ENCODE data around the gene ERBB4.

Gene ERBB4

GRCh38 chr2:211494536-211494935 is 1044.1 kb downstream of the ERBB4 start:
- TF ChIP-seq CTCF (IDR thresholded peaks at IDR 0.05; ENCODE audit: low read depth, low read length) = no peak
- no peak overlapping the region for H3K4me3 ChIP-seq (replicated peaks in 1 of 2; ENCODE audit: low read depth in 2 of 2, low read length in 2 of 2)
- DNase-seq (ENCODE audit: low read depth in 2 of 2) = no peak

GRCh38 chr2:211494085-211494484 is 1044.5 kb downstream of the ERBB4 start:
- TF ChIP-seq CTCF (IDR thresholded peaks at IDR 0.05; ENCODE audit: low read depth, low read length) = no peak
- no peak overlapping the region for H3K4me3 ChIP-seq (replicated peaks in 1 of 2; ENCODE audit: low read depth in 2 of 2, low read length in 2 of 2)
- no peak for DNase-seq (ENCODE audit: low read depth in 2 of 2)

- TF ChIP-seq CTCF (IDR thresholded peaks at IDR 0.05; ENCODE audit: low read depth, low read length) = no peak
- no peak for DNase-seq (ENCODE audit: low read depth in 2 of 2)
- H3K4me3 ChIP-seq (replicated peaks in 1 of 2; ENCODE audit: low read depth in 2 of 2, low read length in 2 of 2) = no peak overlapping the region
Measured at GRCh38 chr2:211487733-211488132, 1050.9 kb downstream of the ERBB4 start.

GRCh38 chr2:211479536-211480150 is 1059.0 kb downstream of the ERBB4 start:
- TF ChIP-seq CTCF (IDR thresholded peaks at IDR 0.05; ENCODE audit: low read depth, low read length) = no peak

GRCh38 chr2:211477537-211478275 is 1060.9 kb downstream of the ERBB4 start:
- no peak for TF ChIP-seq CTCF (IDR thresholded peaks at IDR 0.05; ENCODE audit: low read depth, low read length)
- DNase-seq (ENCODE audit: low read depth in 2 of 2) = no peak
- no peak overlapping the region for H3K4me3 ChIP-seq (replicated peaks in 1 of 2; ENCODE audit: low read depth in 2 of 2, low read length in 2 of 2)

More at GRCh38 chr2:211479536-211480150, 1059.0 kb downstream of the ERBB4 start:
- no peak overlapping the region for H3K4me3 ChIP-seq (replicated peaks in 1 of 2; ENCODE audit: low read depth in 2 of 2, low read length in 2 of 2)
- no peak for DNase-seq (ENCODE audit: low read depth in 2 of 2)

GRCh38 chr2:211473116-211473515 is 1065.5 kb downstream of the ERBB4 start:
- TF ChIP-seq CTCF (IDR thresholded peaks at IDR 0.05; ENCODE audit: low read depth, low read length) = no peak
- H3K4me3 ChIP-seq (replicated peaks in 1 of 2; ENCODE audit: low read depth in 2 of 2, low read length in 2 of 2) = no peak overlapping the region
- DNase-seq (ENCODE audit: low read depth in 2 of 2) = no peak

Data from cardiac fibroblast (primary cell).